ENCODE data around the gene RGPD8.

RGPD8 gene

DNA sequence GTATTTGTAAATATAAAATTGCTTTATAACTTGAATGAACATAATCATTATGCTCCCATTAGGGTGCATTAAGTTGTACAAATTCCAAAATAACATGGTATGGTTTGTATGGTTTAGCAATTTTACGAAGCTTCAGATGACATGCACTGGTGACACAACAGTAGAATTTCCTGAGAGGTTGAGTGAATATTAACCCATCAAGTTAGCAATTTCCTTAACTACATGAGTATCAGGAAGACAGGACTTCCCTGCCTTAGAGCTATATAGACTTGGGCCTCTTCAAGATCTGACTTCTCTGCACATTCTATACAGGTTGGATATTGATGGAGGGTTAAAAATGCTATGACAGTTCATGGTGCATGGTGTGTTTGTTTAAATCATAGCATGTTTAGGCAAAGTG is 97.8 kb downstream of the RGPD8 start:
- no peak for DNase-seq (ENCODE audit: low read depth)

GRCh38 chr2:112332123-112332696 is 101.2 kb downstream of the RGPD8 start:
- DNase-seq (ENCODE audit: low read depth) = no peak

DNA sequence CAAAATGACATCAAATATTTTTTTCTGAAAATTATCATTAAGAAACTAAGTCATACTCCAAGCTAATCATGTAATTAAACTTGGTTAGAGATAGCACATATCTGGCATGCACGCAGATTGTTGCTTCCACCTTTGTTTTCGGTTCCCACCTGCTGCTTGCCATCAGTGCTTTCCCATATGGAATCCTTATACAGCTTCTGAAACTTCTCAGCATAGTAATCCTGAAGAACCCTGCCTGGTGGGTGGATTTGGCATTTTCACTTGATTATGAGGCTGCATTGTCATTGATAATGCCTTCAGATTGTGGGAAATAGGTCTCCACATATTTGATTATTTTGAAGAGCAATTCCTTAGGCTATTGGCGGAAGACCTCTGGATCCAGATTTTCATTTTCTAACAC is 110.5 kb downstream of the RGPD8 start:
- no peak for DNase-seq (ENCODE audit: low read depth)

- no peak for DNase-seq (ENCODE audit: low read depth)
Measured at GRCh38 chr2:112321375-112322320, 111.8 kb downstream of the RGPD8 start.
